HCT116 (cell line): ENCODE results near the gene AFP.

Experiments used
- POLR2A ChIP-seq: IDR thresholded peaks from 2 replicates; pipeline ENCODE4 v1.7.0; 2011; ENCODE audit warnings: borderline replicate concordance; ENCODE audit not compliant: insufficient read depth, insufficient read length; ENCODE audit errors: extremely low read depth
- ZBTB33 ChIP-seq: IDR thresholded peaks from 2 replicates; pipeline ENCODE4 v1.6.1; 2011; ENCODE audit warnings: mild to moderate bottlenecking, low read length, moderate library complexity; ENCODE audit not compliant: insufficient replicate concordance; ENCODE audit errors: extremely low read depth

DNA sequence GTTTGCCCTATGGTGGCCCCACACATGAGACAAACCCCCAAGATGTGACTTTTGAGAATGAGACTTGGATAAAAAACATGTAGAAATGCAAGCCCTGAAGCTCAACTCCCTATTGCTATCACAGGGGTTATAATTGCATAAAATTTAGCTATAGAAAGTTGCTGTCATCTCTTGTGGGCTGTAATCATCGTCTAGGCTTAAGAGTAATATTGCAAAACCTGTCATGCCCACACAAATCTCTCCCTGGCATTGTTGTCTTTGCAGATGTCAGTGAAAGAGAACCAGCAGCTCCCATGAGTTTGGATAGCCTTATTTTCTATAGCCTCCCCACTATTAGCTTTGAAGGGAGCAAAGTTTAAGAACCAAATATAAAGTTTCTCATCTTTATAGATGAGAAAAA lies 17.3 kb upstream of the AFP start:
- TF ChIP-seq POLR2A (no peak), ZBTB33 (no peak)
